ENCODE data around the gene IL9.

DNA sequence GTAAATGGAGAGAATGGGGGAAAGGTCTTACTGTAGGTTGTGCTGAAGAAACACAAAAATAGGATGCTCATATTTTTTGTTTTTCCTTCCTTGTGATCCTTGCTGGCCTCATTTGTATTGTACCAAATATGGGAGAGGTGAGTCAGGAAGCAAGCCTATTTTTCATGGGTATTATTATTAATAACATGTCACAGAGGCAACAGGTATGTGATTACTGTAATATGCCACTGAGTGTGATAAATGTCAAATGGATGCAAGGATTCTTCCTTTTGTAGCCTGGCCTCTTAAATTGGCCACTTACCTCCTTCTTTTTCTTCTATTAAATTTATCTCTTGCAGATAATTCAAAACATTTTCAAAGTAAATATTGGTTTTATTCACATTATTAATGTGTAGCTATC lies 48.9 kb upstream of the IL9 start:
- TF ChIP-seq POLR2A (IDR thresholded peaks at IDR 0.05) (no peak), EP300 (IDR thresholded peaks at IDR 0.05) (no peak)
- TF ChIP-seq, protein P1, sequence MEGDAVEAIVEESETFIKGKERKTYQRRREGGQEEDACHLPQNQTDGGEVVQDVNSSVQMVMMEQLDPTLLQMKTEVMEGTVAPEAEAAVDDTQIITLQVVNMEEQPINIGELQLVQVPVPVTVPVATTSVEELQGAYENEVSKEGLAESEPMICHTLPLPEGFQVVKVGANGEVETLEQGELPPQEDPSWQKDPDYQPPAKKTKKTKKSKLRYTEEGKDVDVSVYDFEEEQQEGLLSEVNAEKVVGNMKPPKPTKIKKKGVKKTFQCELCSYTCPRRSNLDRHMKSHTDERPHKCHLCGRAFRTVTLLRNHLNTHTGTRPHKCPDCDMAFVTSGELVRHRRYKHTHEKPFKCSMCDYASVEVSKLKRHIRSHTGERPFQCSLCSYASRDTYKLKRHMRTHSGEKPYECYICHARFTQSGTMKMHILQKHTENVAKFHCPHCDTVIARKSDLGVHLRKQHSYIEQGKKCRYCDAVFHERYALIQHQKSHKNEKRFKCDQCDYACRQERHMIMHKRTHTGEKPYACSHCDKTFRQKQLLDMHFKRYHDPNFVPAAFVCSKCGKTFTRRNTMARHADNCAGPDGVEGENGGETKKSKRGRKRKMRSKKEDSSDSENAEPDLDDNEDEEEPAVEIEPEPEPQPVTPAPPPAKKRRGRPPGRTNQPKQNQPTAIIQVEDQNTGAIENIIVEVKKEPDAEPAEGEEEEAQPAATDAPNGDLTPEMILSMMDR (IDR thresholded peaks at IDR 0.05): no peak
